SK-N-MC (cell line): ENCODE data around the gene DACT2.

Source experiments
- DNase-seq: peaks from one replicate; pipeline ENCODE4 v3.0.0-alpha.2; 2011; ENCODE audit warnings: low read depth, low spot score
- H3K27ac ChIP-seq: fragments of 200-600 bp; sonication (generic); 2 replicates; pipeline ENCODE4 v1.5.1; 2016; ENCODE audit warnings: mixed run types
- H3K36me3 ChIP-seq: fragments of 200-600 bp; sonication (generic); 2 replicates; pipeline ENCODE4 v1.6.1; 2017; ENCODE audit warnings: antibody characterized with exemption, low read length, mixed read lengths; ENCODE audit not compliant: insufficient read depth
- H3K4me3 ChIP-seq: fragments of 200-600 bp; sonication (generic); 2 replicates; pipeline ENCODE4 v1.5.1; 2016
- H3K9ac ChIP-seq: fragments of 200-600 bp; sonication (generic); 2 replicates; pipeline ENCODE4 v1.8.0; 2017; ENCODE audit warnings: mixed run types, mixed read lengths; ENCODE audit not compliant: insufficient read length
- H3K9me3 ChIP-seq: fragments of 200-600 bp; sonication (generic); 2 replicates; pipeline ENCODE4 v1.6.1; 2017; ENCODE audit warnings: low read depth, mild to moderate bottlenecking, antibody characterized with exemption, low read length, moderate library complexity, mixed read lengths
- EZH2 ChIP-seq: fragments of 200-600 bp; sonication (generic); IDR thresholded peaks from one replicate; pipeline ENCODE4 v1.6.1; 2017; ENCODE audit warnings: antibody characterized with exemption
- FOXP2 ChIP-seq: optimal IDR thresholded peaks from 2 replicates; pipeline ENCODE3; 2011; ENCODE audit warnings: mild to moderate bottlenecking, moderate library complexity; ENCODE audit not compliant: insufficient read depth; ENCODE audit errors: extremely low read length, control extremely low read depth
- POLR2AphosphoS5 ChIP-seq: IDR thresholded peaks from 2 replicates; pipeline ENCODE4 v1.6.1; 2012; ENCODE audit warnings: mild to moderate bottlenecking, low read depth, low read length, borderline replicate concordance

DACT2 gene

DNA sequence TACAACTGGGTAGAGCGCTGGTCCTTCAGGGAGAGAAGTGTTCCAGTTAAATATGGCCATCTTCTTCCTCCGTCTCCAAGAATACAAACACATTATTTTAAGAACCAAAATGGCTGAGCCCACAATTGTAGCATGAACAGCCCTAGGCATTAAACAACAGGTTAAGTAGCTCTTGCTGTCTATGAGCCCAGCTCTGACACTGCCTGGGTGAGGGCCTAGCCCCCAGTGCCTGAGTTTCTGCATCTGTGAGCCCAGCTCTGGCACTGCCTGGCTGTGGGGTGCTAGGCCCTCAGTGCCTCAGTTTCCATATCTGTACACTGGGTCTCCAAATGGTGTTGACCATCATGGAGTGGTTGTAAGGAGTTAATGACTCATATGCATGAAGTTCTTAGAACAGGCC is 24.8 kb upstream of the DACT2 start:
- Histone ChIP-seq H3K9ac (no peak overlapping the region), H3K4me3 (no peak overlapping the region), H3K9me3 (no peaks in the 10 kb centered on the region), H3K27ac (no peak overlapping the region), H3K36me3 (no peaks in the 10 kb centered on the region)
- DNase-seq, result no peak
- TF ChIP-seq FOXP2 (no peak), POLR2AphosphoS5 (no peak), EZH2 (no peak)

- no peak for TF ChIP-seq EZH2
- TF ChIP-seq FOXP2, result no peak
- no peak for TF ChIP-seq POLR2AphosphoS5
- no peak overlapping the region for H3K4me3 ChIP-seq
- no peak for DNase-seq
- no peak overlapping the region for H3K9ac ChIP-seq
- no peak overlapping the region for H3K27ac ChIP-seq
- H3K9me3 ChIP-seq, result no peaks in the 10 kb centered on the region
- H3K36me3 ChIP-seq, result no peaks in the 10 kb centered on the region
Observed at GRCh38 chr6:168343239-168344150, 23.9 kb upstream of the DACT2 start.

DNA sequence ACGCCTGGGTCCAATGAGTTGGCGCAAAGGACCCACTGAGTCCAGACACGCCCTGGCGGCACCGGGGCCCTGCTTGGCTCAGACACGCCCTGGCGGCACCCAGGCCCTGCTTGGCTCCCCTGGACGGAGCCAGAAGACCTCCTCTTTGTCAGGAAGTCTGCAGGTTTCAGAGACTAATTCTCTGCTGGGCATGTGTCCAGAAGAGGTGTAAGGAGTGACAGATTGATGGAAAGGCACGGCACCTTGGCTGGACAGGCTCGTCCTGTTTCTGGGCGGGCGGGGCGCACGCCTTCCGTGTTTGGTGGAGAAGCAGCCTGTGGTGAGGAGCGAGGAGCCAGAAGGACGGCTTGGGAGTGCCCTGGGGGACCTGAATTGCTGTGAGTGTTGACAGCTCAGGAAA is 23.1 kb upstream of the DACT2 start:
- DNase-seq, result no peak
- TF ChIP-seq EZH2 (no peak), POLR2AphosphoS5 (no peak), FOXP2 (no peak)
- Histone ChIP-seq H3K9ac (no peak overlapping the region), H3K9me3 (no peaks in the 10 kb centered on the region), H3K4me3 (no peak overlapping the region), H3K27ac (no peak overlapping the region), H3K36me3 (no peaks in the 10 kb centered on the region)

DNA sequence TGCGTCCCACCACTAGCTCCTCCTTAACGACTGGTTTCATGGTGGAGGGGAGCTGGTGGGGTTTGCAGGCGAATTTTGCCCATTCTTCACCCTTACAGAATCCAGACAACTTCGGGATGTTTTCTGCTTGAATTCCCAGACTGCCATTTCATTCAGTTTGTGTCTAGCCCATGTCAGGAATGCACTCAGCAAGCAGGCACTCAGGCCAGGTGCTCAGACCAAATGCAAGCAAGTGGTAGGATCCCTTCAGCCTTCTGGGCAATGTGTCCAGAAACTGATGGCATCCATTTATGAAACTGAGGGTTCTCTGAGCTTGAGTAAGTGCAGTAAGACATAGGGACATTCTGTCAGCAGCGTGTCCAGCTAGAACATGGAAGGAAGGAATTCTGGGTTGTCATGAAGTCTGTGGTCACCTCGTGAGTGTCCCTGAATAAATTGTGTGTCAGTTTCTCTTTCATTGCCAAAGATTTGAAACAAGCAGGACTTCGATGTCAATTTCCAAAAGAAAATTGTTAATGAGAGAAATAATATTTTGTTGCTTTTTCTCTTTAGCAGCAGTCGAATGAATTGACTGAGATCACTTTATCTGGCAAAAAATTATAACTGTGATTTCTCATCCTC is 21.8 kb upstream of the DACT2 start:
- H3K36me3 ChIP-seq, result no peaks in the 10 kb centered on the region
- no peak overlapping the region for H3K9ac ChIP-seq
- TF ChIP-seq FOXP2 (no peak), POLR2AphosphoS5 (no peak), EZH2 (no peak)
- DNase-seq, result no peak
- no peaks in the 10 kb centered on the region for H3K9me3 ChIP-seq
- H3K27ac ChIP-seq, result no peak overlapping the region
- no peak overlapping the region for H3K4me3 ChIP-seq

GRCh38 chr6:168340819-168341218 is 21.2 kb upstream of the DACT2 start:
- TF ChIP-seq FOXP2 (no peak), EZH2 (no peak), POLR2AphosphoS5 (no peak)
- no peaks in the 10 kb centered on the region for H3K36me3 ChIP-seq
- H3K4me3 ChIP-seq, result no peak overlapping the region
- no peak overlapping the region for H3K9ac ChIP-seq
- no peaks in the 10 kb centered on the region for H3K9me3 ChIP-seq
- no peak overlapping the region for H3K27ac ChIP-seq
- DNase-seq, result no peak

DNA sequence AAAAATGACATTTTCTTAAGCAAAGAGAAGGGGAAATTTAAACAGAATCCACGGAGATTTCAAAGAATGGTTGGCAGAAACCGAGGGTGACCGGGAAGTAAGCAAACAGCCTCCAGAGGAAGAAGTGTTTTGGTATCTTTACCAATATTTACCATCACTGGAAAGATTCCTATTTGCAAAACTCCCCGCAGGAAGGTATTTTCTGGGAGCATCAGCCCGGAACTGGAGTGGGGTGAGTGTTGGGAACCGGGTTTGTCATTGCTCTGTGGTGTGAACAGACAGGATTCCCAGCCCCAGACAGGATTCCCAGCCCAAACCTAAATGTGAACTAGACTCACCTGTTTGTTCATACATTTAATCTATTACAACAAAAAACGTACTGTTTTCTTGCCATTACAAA is 19.2 kb upstream of the DACT2 start:
- Histone ChIP-seq H3K27ac (no peak overlapping the region), H3K9me3 (no peaks in the 10 kb centered on the region), H3K9ac (no peak overlapping the region), H3K4me3 (no peak overlapping the region), H3K36me3 (no peaks in the 10 kb centered on the region)
- no peak for TF ChIP-seq FOXP2
- TF ChIP-seq EZH2, result no peak
- no peak for TF ChIP-seq POLR2AphosphoS5
- DNase-seq, result no peak

DNA sequence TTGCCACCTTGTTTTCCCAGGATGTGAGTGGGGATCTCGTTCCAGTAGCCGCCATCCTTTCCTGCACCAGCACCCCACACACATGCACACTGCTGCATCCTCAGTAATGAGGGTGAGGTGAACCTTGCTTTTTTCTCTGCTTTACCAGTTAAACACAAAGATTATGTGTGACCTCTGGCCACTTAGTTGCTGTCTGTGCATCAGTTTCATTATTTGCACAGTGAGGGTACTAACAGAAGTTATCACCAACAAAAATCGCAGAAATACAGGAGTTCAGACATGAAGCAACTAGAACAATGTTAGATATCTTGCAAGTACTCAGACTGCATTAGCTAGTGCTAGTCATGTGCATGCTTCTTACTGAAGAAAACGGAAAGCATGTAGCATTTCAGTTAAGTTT is 17.4 kb upstream of the DACT2 start:
- no peaks in the 10 kb centered on the region for H3K36me3 ChIP-seq
- no peak overlapping the region for H3K27ac ChIP-seq
- H3K4me3 ChIP-seq, result no peak overlapping the region
- no peaks in the 10 kb centered on the region for H3K9me3 ChIP-seq
- DNase-seq, result no peak
- no peak overlapping the region for H3K9ac ChIP-seq
- TF ChIP-seq POLR2AphosphoS5, result no peak
- no peak for TF ChIP-seq EZH2
- no peak for TF ChIP-seq FOXP2

GRCh38 chr6:168333989-168334388 is 14.4 kb upstream of the DACT2 start:
- no peak overlapping the region for H3K4me3 ChIP-seq
- H3K36me3 ChIP-seq, result no peaks in the 10 kb centered on the region
- no peak for TF ChIP-seq FOXP2
- TF ChIP-seq EZH2, result no peak
- TF ChIP-seq POLR2AphosphoS5, result no peak
- DNase-seq, result no peak
- H3K9ac ChIP-seq, result no peak overlapping the region
- H3K9me3 ChIP-seq, result no peaks in the 10 kb centered on the region
- no peak overlapping the region for H3K27ac ChIP-seq
